ENCODE data around the gene RREB1.
"Not testable (repeated sequence)": the region's sequence is repeated elsewhere in the genome, so short reads cannot be mapped to it uniquely, and the experiment has no call there.

The RREB1 gene

DNA sequence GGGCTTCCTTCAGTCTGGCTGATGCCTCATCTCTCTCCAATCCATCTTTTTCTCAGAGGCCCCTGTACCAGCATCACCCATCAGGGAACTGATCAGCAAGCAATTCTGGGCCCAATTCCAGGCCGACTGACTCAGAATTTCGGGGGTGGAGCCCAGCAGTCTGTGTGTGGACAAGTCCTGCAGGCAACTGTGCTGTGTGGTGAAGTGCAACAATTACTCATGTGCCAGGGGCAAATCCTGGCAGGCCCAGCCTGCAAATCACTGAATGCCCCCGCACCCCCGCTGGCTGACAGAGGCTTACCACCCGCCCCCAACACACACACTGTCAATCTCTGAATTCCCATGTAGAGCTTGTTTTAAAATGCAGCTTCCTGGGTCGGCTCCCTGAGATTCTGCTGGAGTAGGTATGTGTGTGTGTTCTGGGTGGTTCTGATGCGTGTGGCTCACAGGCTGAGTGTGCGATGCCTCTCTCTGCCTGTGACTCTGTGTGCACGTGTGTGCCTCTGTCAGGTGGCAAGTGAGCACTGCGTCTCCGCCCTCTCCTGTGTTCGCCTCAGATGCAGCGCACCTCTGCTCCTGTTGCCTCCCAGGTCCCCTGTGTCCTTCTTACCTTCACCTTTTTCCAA lies 159.8 kb downstream of the RREB1 start:
- DNase-seq, result no peak

DNA sequence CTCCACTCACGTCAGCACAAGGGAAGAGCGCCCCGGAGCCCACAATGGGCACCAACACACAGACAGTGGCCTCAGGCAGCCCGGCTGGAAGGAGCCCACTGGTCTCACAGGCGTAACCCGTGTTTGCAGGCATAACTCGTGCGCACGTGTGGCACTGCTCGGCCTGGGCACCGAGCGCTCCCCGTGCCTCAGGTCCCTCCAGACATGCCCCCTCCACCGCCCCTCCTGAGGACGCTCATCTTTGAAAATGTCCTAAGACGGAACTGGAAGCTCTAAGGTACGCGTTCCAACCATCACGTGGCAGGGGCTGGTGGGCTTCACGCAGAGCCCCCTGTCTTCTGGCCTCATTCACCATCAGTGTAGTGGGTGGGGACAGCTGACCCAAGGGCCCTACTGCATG lies 160.6 kb downstream of the RREB1 start:
- no peak for DNase-seq

DNA sequence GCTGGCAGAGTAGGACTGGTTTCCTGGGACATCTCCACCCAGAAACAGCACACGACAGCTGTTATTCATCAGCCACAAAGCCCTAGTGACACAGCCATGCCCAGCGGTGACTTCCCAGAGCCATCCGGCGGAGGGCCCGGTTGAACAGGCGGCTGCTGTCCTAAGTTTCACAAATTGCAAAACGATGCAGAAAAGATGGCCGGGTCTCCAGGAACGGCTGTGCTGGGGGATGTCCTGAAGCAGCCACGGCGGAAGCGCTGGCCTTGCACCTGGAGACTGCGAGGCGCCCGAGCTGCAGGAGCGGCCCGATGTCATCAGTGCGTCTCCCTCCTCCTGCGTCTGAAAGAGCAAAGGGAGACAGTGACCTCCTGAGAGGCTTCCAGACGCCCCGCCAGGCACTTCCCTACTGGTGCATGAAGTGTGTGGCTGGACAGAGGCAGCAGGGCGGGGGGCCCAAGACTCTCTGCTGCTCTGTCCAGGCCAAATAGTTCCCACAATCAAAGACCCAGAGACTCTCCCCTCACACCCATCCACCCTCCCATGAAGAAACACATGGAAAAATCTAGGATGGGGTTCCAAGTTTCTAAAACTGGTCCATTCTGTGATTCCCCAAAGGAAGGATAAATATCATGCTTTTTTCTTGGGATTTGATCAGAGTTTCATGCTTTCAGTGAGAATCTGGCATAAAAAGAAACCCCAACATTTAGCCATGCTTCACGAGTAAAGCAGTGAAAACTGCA lies 161.2 kb downstream of the RREB1 start:
- DNase-seq, result no peak

DNA sequence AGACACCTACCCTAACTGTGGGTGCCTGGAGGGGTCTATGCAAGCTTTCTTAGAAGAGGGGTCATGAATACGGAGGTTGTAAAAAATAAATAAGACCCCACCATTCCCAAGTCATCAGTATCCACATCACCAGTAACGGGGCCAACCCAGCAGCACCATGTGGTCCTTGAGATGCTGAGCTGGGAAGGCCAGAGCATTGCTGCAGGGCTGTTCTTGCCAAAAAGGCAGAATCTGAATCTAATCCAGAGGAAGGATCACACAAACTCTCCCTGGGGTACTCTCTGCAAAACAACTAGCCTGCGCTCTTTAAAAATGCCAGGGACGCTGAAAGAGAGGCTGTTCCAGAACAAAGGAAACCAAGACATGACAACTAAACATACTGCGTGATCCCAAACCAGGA lies 162.1 kb downstream of the RREB1 start:
- no peak for DNase-seq

DNA sequence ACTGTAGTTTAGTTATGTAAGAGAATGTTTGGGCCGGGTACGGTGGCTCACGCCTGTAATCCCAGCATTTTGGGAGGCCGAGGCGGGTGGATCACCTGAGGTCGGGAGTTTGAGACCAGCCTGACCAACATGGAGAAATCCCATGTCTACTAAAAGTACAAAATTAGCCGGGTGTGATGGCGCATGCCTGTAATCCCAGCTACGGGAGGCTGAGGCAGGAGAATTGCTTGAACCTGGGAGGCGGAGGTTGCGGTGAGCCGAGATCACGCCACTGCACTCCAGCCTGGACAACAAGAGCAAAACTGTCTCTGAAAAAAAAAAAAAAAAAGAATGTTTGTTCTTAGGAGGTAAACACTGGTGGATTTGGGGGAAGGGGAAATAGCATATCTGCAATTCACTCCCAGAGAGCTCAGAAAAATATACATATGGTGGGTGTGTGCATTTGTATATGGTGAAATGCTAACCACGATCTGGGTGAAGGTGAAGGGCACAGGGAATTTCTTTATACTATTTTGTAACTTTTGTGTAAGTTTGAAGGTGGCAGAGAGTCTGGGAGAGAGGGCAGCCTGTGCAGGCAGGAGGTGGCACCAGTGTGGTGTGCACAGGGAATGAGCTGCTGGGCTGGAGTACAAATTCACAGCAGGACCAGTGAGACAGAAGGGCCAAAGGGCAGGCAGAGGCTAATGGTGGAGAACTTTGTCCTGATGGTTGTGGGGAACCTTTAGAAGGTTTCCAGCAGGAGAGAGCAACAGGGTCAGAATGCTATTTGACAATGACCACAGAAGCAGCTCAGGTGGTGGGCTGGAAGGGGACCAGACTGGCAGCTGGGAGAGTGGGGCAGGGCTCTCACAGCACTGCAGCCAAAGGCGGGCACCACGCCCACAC lies 162.8 kb downstream of the RREB1 start:
- no peak for DNase-seq

DNA sequence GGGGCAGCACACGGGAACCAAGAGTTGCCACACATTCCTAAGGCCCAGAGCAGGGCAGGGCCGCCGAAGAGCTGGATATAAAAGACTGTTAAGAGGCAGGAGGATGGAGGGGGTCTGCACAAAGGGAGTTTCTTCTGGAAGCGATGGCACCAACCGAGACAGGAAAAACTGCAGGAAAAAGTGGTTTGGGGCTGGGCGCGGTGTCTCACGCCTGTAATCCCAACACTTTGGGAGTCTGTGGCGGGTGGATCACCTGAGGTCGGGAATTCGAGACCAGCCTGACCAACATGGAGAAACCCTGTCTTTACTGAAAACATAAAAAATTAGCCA lies 163.4 kb downstream of the RREB1 start:
- DNase-seq, result no peak

DNA sequence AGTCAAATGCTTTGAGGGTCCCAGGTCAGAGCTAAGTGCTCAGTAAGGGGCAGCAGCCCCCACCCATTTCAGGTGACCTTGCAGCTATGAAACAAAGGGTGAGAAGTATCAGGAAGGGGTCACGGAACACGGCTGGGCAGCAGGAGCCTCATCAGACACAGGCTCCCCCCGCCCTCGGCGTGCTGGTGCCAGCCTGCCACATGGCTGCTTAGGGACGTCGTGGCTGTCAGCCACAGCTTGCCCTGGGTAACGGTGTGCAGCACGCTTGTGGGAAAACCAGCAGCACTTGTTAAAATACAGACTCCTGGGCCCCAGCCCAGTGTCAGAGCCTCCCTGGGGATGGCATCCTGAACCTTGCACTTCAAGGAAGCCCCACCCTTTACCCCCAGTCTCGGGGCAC lies 165.9 kb downstream of the RREB1 start:
- no peak for DNase-seq

DNA sequence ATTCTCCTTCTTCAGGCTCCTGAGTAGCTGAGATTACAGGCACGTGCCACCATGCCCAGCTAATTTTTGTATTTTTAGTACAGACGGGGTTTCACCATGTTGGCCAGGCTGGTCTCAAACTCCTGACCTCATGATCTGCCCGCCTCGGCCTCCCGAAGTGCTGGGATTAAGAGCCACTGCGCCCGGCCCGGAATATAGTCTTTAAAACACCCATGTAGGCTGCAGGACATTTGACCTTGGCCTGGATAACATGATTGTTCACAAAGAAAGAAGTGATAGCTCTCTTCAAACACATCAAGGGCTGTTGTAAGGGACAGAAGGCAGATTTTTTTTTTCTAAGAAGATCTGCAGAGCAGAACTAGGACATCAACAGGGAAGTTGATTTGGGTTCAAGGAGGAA lies 166.8 kb downstream of the RREB1 start:
- not testable (repeated sequence) for DNase-seq

DNA sequence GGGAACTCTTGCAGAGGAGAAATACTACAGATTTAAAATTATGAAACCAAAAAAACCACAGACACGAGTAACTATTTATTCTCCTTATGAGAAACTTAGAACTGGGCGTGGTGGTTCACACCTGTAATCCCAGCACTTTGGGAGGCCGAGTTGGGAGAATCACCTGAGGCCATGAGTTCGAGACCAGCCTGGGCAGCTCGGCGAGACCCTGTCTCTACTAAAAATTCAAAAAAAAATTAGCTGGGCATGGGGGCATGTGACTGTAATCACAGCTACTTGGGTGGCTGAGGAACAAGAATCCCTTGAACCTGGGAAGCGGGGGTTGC lies 168.4 kb downstream of the RREB1 start:
- no peak for DNase-seq

DNA sequence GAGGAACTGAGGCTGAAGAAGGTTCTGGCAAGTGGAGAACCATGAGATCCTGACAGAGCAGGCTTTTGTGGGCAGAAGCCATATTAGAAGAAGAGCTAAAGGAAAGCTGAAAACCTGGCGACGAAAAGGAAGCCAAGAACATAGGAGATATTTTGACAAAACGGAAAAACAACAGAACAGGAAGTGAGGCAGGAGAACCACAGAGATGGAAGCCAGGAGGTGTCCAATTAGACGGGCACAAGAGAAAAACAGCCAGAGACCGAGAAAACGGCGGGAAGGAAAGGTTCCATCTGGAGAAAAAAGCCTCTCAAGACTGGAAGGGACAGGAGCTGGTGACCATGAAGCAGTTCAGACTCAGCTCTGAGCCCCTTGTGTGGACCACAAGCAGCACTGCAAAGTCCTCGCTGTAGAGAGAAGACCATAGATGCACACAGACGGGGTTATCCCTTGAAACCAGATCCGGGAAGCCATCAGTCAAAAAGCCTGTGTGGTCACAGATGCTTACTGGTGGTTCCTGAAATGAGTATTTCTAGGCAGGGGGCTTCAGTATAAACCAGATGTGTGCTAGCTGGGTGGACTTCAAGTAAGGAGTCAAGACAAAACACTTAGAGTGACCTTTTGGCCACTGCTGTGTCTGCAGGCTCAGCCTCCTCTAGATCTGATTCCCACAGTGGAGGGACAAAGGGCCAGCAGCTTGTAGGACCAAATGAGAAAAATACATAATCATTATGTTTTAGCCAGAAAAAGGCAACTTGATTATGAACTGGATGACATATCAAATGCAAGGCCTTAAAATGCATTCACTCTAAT lies 174.5 kb downstream of the RREB1 start:
- DNase-seq, result no peak

DNA sequence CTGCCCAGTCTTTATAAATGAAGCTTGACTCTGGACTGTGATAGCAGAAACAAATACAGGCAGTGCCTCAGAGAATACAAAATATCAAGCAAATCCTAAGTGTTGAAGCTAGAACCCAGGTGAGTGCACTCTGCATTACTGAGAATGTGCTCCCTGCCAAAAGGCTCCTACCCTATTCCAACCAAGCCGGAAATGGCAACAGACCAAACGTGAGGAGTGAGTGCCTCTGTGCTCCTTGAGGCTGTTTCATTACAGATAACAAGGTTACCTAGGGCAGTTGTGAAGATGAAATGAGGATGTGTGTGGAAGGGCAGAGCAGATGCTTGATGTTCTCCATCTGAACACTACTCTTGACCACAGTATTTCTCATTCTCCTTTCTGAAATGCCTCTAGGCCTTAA lies 175.9 kb downstream of the RREB1 start:
- DNase-seq, result no peak

DNA sequence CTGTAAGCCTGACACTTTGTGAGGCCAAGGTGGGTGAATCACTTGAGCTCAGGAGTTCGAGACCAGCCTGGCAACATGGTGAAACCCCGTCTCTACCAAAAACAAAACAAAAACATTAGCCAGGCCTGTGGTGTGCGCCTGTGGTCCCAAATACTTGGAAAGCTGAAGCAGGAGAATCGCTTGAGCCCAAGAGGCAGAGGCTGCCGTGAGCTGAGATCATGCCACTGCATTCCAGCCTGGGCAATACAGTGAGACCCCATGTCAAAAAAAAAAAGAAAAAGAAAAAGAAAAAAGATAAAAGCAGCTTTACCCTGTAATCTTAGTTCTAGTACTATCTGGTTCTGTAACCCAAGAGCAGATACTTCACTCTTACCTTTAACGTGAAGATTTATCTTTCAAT lies 177.7 kb downstream of the RREB1 start:
- no peak for DNase-seq

DNA sequence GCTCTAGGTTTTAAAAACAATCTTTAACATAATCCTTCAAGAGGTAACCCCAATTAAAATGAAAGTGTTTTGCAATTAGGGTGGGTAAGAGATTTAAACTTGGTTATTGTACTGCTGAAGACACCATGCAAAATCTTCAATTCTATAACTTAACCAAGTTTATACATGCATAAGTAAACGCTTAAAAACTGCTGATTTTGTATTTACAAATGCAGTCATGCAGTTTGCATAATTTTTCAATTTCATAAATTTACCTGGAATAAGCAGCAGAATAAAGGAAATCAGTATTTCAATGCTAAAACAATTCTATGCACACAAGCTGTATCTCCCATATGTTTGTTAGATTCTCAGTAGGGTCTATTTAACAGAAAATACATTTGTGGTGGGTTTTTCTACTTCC lies 182.3 kb downstream of the RREB1 start:
- DNase-seq, result no peak

DNA sequence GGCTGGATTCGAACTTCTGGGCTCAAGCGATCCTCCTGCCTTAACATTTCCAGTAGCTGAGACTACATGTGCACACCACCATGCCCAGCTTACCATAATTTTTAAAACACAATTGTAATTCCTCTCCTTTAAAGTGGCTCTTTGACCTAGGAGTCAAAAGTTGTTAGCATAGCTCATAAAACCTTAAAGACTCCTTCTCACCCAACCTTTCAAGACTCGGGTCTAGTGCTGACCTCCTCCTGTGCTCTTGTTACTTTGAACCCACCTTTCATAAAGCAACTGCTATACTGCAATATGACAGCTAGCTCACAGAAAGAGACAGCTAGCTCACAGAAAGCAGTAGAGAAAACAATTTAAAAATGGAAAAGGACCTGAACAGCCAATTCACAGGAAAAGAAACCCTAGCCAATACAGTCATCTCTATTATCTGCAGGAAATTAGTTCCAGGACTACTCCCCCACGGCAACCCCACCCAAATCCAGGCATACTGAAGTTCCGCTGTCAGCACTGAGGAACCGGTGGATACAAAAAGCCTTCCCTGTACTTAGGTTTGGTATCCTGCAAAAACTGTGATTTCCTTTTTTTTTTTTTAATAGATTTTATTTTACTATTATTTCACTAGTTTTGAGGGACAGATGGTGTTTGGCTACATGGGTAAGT lies 185.0 kb downstream of the RREB1 start:
- DNase-seq, result no peak

DNA sequence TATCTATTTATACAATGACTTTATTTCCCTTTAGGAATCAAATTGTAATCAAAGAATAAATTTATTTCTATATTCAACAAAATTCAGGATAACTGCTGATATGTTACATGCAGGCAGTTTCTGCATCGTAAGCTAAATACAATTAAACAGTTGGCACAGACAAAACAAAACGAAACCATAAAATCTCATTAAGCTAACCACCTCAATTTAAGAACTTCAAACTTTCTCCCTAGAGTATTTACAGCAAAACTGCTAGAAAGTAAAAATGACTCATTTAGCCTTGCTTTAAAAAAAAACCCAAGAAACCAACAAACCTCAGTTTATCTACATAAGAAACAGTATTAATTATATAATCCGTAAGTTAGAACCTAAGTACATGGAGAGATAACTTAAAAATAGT lies 188.2 kb downstream of the RREB1 start:
- DNase-seq, result no peak

DNA sequence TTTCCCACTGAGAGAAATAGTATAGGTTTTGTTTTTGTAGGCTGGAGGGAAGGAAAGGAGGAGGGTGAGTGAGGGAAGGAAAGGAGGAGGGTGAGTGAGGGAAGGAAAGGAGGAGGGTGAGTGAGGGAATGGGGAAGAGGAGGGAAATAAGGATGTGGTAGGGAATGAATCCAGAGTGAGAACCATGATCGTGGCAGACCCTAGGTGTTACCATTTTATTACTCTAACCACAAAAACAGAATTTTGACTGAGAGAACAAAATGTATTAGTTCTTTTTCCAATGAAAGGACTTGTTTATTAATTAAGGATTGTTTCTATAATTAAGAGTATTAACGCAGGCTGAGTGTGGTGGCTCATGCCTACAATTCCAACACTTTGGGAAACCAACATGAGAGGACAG lies 188.8 kb downstream of the RREB1 start:
- no peak for DNase-seq

DNA sequence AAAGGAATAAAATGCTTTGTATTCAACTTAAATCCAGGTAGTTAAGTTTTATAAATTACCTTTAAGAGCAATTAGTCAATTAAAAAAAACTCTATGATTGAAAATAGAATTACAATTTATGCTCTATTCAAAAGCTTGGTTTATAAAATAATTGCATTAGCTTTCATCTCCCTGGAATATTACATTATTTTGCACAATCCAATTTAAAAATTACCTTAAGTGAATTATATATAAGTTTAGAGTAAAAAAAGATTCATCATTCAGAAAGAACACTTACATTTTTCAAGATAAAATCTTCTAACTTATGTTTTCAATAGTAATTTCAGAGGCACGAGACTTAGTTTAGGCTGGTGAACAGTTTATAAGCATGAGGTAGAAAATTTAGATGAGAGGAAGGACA lies 190.4 kb downstream of the RREB1 start:
- no peak for DNase-seq

DNA sequence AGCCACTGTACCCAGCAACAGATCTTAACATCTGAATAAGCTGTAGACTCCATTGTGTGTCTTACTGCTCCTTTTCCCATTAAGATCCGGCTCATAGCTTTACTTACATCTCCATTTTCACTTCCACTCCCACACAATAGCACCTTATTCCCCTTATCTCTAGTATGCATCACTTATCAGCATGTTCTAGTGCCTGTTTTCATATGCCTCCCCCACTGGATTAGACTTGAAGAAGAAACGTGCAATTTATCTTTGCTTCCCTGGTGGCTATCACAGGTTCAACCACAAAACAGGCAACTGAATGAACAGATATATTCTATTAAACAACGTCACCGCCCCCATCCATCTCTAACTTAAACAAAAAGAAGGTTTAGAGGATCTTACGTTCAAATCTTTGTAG lies 193.2 kb downstream of the RREB1 start:
- DNase-seq, result no peak
